OCI-LY7 (cell line): Measurements from ENCODE around the gene PGGHG.

Experiments
- EZH2phosphoT487 ChIP-seq: fragments of 200-600 bp; sonication (generic); IDR thresholded peaks from 2 replicates; pipeline ENCODE4 v1.6.1; 2018; ENCODE audit warnings: low read depth, borderline replicate concordance, mild to moderate bottlenecking, mixed run types, antibody characterized with exemption, low read length, moderate library complexity, mixed read lengths
- TF ChIP-seq, protein P1 (sequence below): fragments of 200-600 bp; sonication (generic); conservative IDR thresholded peaks from 2 replicates; pipeline ENCODE4 v1.5.1; 2014; ENCODE audit warnings: mild to moderate bottlenecking, antibody characterized with exemption, low read length, moderate library complexity, mixed read lengths

DNA sequence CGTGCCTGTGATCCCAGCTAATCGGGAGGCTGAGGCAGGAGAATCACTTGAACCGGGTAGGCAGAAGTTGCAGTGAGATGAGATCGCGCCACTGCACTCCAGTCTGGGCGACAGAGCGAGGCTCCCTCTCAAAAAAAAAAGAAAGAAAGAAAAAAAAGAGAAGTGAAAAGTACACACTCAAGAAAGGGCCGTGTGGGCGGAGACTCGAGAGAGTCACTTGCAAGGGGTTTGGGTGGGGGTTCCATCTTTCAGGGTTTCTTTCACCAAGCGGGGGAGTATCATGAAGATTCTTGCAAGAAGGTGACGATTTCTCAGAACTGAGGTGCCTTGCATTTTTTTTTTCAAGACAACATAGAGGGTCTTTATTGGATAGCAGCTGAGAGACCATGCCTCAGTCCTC is 14.4 kb downstream of the PGGHG start:
- TF ChIP-seq, protein P1, sequence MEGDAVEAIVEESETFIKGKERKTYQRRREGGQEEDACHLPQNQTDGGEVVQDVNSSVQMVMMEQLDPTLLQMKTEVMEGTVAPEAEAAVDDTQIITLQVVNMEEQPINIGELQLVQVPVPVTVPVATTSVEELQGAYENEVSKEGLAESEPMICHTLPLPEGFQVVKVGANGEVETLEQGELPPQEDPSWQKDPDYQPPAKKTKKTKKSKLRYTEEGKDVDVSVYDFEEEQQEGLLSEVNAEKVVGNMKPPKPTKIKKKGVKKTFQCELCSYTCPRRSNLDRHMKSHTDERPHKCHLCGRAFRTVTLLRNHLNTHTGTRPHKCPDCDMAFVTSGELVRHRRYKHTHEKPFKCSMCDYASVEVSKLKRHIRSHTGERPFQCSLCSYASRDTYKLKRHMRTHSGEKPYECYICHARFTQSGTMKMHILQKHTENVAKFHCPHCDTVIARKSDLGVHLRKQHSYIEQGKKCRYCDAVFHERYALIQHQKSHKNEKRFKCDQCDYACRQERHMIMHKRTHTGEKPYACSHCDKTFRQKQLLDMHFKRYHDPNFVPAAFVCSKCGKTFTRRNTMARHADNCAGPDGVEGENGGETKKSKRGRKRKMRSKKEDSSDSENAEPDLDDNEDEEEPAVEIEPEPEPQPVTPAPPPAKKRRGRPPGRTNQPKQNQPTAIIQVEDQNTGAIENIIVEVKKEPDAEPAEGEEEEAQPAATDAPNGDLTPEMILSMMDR, result no peak
- TF ChIP-seq EZH2phosphoT487, result no peak
